IPS DF 4.7 (cell line): Measurements from ENCODE around the gene ST3GAL5.

ENCODE experiments used
- DNase-seq: peaks from one replicate; pipeline ENCODE4 v3.0.0-alpha.2; 2013; ENCODE audit warnings: low spot score; ENCODE audit errors: extremely low read depth

ST3GAL5 gene

DNA sequence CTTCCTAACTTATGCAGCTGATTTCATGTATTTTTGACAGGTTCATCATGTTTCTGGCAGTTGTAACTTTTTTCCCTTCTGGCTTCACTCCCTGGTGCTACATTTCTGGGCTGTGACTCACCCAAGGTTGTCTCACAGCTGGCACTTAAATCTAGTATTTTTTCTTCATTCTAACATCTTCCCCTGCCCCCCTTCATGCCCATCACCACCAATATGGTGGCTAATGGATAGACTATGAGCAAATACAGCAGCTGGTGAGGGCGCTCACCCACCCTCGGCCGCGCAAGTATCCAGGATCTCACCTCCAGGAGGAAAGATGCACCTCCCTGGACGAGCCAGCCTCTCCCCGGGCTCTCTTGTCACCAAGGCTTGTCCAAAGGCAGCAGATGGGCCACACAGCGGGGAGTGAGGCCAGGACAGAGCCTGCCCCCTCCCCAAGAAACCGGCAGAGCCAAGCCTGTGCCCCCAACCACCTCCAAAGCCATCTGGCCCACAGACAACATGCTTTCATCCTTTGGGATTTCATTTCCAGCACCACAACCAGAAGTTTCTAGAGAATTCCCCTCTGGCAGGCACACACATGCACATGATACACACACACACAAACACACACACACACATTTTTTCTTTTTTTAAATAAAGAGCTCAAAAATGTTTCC is 95.9 kb downstream of the ST3GAL5 start:
- no peak for DNase-seq

GRCh38 chr2:85791704-85792565 is 96.9 kb downstream of the ST3GAL5 start:
- DNase-seq = no peak

DNA sequence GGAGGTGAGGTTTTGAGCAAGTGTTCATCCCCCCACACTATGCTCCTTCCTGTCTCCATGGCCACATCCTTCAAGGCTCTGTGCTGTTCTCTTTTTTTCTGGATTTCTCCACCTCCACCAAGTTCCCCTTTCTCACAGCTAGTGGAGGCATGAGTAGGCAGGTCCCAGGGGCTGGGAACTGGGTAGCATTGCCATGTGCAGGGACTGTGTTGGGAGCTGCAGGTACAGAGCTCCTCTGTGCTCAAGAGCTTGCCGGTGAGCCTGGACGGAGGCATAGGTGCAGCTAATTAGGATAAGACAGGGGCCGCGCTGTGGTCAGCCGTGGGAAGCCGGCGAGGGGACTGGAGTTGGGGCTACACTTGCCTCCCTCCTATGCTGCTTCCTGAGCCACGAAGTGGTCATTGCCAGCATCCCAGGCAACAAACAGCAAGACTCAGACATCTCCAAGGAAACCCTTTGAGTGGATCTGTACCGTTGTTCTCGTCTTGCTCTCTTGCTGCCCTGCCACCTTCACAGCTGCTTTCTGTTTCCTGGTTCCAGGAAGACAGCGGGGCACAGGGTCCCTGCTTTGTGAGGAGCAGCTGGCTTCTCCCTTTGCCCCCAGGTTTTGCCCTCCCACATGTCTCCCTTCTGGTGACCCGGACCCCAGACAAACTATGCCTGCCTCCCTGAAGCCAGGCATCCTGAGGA is 98.1 kb downstream of the ST3GAL5 start:
- no peak for DNase-seq

- DNase-seq = no peak
Observed at GRCh38 chr2:85790032-85790431, 98.8 kb downstream of the ST3GAL5 start.

- DNase-seq = no peak
Observed at GRCh38 chr2:85789271-85789670, 99.5 kb downstream of the ST3GAL5 start.

DNA sequence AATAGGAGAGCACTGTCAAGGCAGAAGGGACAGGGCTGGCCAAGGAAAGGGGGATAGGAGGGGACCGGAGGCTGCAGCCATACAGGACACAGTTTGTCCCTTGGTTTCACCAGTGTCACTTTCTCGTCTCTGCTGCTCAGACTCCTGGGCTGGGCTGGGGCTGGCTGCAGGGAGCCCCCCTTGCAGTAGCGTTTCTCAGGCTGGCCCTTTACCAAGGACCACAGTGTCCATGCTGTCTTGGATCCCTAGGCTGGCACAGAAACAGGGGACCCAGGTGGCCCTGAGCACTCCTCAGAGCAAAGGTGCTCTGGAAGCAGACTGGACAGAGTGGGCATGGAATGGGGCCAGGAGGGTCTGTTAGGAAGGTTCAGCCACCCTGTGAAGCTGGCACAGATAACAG is 100.2 kb downstream of the ST3GAL5 start:
- no peak for DNase-seq

- DNase-seq = no peak
Observed at GRCh38 chr2:85787981-85788340, 100.8 kb downstream of the ST3GAL5 start.

GRCh38 chr2:85787282-85787980 is 101.4 kb downstream of the ST3GAL5 start:
- DNase-seq = no peak
